Measurements from ENCODE around the gene GMPPB. TPM values are rescaled to one million over a fixed set of nuclear protein-coding genes. Genes with fewer than 3 reads are reported as not detected.

GMPPB gene
- total RNA-seq, 2 experiments from 2014 or later, result 41.0 to 45.4 TPM

DNA sequence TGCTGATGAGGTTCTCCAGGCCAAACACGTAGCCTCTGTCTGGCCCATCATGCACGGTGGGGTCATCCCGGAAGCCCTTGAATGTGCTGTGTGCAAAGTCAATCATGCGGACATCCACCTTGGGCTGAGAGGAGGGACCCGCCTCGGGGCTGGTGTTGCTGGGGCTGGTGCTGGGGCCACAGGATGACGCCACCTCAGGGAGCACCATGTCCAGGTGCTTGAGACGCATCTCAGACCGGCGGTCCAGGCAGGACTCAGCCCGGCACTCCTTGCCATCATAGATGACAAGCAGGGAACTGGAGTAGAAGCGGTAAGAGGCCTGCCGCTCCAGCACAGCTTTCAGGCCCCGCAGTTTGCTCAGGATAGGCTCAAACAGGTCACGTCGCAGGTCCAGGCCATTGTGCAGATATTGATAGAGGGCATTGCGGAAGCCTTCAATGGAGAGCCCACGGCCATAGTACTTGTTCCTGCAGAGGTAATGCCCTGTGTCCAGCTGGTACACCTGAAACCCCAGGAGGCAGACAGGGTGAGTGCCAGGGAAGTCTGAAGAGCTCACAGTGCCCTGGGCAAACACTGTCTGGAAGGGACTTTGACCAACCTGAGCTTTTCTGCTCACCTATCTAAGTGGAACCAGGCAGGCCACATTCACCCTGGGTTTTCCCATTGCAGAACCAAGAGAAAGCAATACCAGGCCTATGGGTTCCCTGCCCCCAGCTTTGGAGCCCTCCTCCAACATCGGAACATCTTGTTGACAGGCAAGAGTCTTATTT, 3.6 kb upstream of the GMPPB start:
- Mint-ChIP-seq H3K9me3 (no peaks in the 10 kb centered on the region), H3K4me1 (ENCODE audit: low read depth) (peaks cover 13% of the 10 kb centered on the region), H3K36me3 (peaks cover 13% of the 10 kb centered on the region), H3K4me3 (no peak overlapping the region), H3K27me3 (no peaks in the 10 kb centered on the region), H3K27ac (no peak overlapping the region)
- ChIA-PET CTCF (no interaction called here), POLR2A (no interaction called here)
- DNase-seq, result no peak
- intact Hi-C loops (cut with micrococcal nuclease), result no loop called here

GRCh38 chr3:49725906-49726681, 2.3 kb upstream of the GMPPB start:
- no peaks in the 10 kb centered on the region for H3K27me3 Mint-ChIP-seq
- no peaks in the 10 kb centered on the region for H3K9me3 Mint-ChIP-seq
- H3K27ac Mint-ChIP-seq, result peak overlapping the region; percentile 9
- ChIA-PET POLR2A (no interaction called here), CTCF (interaction anchor here (0.6 to 1.4 kb wide), 3 partner anchors 12 to 113 kb away, joined by 3 to 4 read pairs (median 3); no protein-coding TSS in a partner anchor)
- peaks cover 18% of the 10 kb centered on the region for H3K4me1 Mint-ChIP-seq (ENCODE audit: low read depth)
- peaks cover 19% of the 10 kb centered on the region for H3K36me3 Mint-ChIP-seq
- DNase-seq, result no peak
- H3K4me3 Mint-ChIP-seq, result no peak overlapping the region
- intact Hi-C loops (cut with micrococcal nuclease), result loop anchor here (2.0 kb wide), 2 partner anchors 51 to 61 kb away; partner anchors contain the start of genes APEH and IP6K1

- intact Hi-C loops (cut with micrococcal nuclease), result loop anchor here (2.0 kb wide), 2 partner anchors 50 to 62 kb away; partner anchors contain the start of genes APEH and IP6K1
- POLR2A ChIA-PET, result interaction anchor here (1.0 to 1.5 kb wide), 4 partner anchors 10 to 89 kb away, joined by 3 to 9 read pairs (median 4); partner anchors contain the start of gene UBA7
- H3K27ac Mint-ChIP-seq, result peak overlapping the region; percentile 98
These were observed 835 bp upstream of the GMPPB start for GRCh38 chr3:49724586-49724985.

GRCh38 chr3:49723296-49723627, 489 bp downstream of the GMPPB start:
- CTCF ChIA-PET, result interaction anchor here (0.9 to 1.5 kb wide), 3 partner anchors 80 to 184 kb away, joined by 3 to 4 read pairs (median 3); partner anchors contain the start of gene INKA1
- POLR2A ChIA-PET, result interaction anchor here (0.6 to 1.3 kb wide), 4 partner anchors 9 to 613 kb away, joined by 3 to 9 read pairs (median 4); no protein-coding TSS in a partner anchor
- Mint-ChIP-seq H3K27me3 (no peaks in the 10 kb centered on the region), H3K4me1 (ENCODE audit: low read depth) (peaks cover 35% of the 10 kb centered on the region), H3K36me3 (peaks cover 29% of the 10 kb centered on the region), H3K4me3 (peak overlapping the region; percentile 96), H3K9me3 (no peaks in the 10 kb centered on the region), H3K27ac (peak overlapping the region; percentile 98)
- DNase-seq, result peak; percentile 77
- intact Hi-C loops (cut with micrococcal nuclease), result no loop called here

More at GRCh38 chr3:49724586-49724985, 835 bp upstream of the GMPPB start:
- H3K4me3 Mint-ChIP-seq, result peak overlapping the region; percentile 96
- DNase-seq, result peak; percentile 58
- H3K36me3 Mint-ChIP-seq, result peaks cover 22% of the 10 kb centered on the region
- H3K9me3 Mint-ChIP-seq, result no peaks in the 10 kb centered on the region
- H3K4me1 Mint-ChIP-seq (ENCODE audit: low read depth), result peaks cover 25% of the 10 kb centered on the region
- H3K27me3 Mint-ChIP-seq, result no peaks in the 10 kb centered on the region
- CTCF ChIA-PET, result interaction anchor here (1.0 to 1.1 kb wide), 3 partner anchors 21 to 185 kb away, joined by 3 to 4 read pairs (median 3); no protein-coding TSS in a partner anchor

DNA sequence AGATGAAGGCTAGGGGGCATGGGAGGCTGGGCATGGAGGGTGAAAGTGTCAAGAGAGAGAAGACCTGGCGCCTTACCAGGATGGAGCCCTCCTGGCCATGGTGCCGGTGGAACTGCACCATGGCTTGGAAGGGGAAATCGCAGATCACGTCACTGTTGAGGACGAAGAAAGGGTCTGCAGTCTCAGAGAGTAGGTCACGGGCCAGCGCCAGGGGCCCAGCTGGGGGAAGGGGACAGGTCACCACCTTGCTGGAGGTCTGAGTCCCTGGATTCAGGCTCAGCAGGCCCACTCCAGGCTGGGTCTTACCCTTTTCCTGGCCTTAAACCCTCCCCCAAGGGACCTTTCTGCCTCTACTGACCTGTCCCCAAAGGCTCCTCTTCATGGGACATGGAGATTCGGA, 855 bp downstream of the GMPPB start:
- DNase-seq, result no peak
- peak overlapping the region; percentile 96 for H3K4me3 Mint-ChIP-seq
- H3K4me1 Mint-ChIP-seq (ENCODE audit: low read depth), result peaks cover 35% of the 10 kb centered on the region
- H3K27ac Mint-ChIP-seq, result peak overlapping the region; percentile 98
- ChIA-PET CTCF (interaction anchor here (0.9 to 1.5 kb wide), 2 partner anchors 80 to 116 kb away, joined by 3 to 4 read pairs; partner anchors contain the start of gene INKA1), POLR2A (interaction anchor here (0.6 to 1.1 kb wide), 3 partner anchors 11 to 614 kb away, joined by 3 to 5 read pairs (median 3); no protein-coding TSS in a partner anchor)
- intact Hi-C loops (cut with micrococcal nuclease), result no loop called here
- peaks cover 27% of the 10 kb centered on the region for H3K36me3 Mint-ChIP-seq
- H3K9me3 Mint-ChIP-seq, result no peaks in the 10 kb centered on the region
- no peaks in the 10 kb centered on the region for H3K27me3 Mint-ChIP-seq

- peaks cover 38% of the 10 kb centered on the region for H3K4me1 Mint-ChIP-seq (ENCODE audit: low read depth)
- peak overlapping the region; percentile 96 for H3K4me3 Mint-ChIP-seq
- H3K27me3 Mint-ChIP-seq, result no peaks in the 10 kb centered on the region
- intact Hi-C loops (cut with micrococcal nuclease), result no loop called here
- ChIA-PET POLR2A (interaction anchor here (1.3 kb wide), 1 partner anchor 182 kb away, joined by 3 read pairs; no protein-coding TSS in a partner anchor), CTCF (interaction anchor here (1.5 kb wide), 1 partner anchor 117 kb away, joined by 4 read pairs; no protein-coding TSS in a partner anchor)
- no peak for DNase-seq
- no peaks in the 10 kb centered on the region for H3K9me3 Mint-ChIP-seq
- H3K36me3 Mint-ChIP-seq, result peaks cover 27% of the 10 kb centered on the region
- H3K27ac Mint-ChIP-seq, result peak overlapping the region; percentile 98
These were observed 1.6 kb downstream of the GMPPB start for GRCh38 chr3:49721896-49722781.

GRCh38 chr3:49721596-49721895, 2.2 kb downstream of the GMPPB start:
- intact Hi-C loops (cut with micrococcal nuclease), result no loop called here
- CTCF ChIA-PET, result interaction anchor here (0.9 kb wide), 1 partner anchor 182 kb away, joined by 4 read pairs; no protein-coding TSS in a partner anchor

DNA sequence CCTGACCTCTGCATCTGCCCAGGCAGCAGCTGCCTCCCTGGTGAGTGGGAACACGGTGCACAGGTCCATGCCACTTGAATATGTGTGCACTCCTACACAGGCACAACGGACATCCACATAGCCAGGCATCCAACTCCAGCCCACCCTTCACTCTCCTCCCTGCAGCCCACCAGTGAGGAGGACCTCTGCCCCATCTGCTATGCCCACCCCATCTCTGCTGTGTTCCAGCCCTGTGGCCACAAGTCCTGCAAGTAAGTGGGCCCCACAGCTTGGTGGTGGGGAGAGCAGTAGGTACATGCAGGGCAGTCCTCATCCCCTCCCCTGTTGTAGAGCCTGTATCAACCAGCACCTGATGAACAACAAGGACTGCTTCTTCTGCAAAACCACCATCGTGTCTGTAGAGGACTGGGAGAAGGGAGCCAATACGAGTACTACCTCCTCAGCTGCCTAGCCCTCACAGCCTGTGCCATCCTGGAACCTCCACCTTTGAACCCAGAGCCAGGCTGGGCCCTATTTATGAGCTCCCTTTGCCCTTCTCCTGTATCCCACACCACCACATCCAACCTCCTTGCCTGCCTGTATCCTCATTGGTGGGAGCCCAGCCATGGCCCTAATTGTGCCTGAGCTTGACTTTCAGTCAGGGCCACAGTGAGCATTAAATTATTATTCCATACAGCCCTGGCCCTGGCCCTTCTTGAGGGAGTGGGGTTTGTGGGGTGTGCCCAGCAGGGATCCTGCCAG, 2.7 kb downstream of the GMPPB start:
- Mint-ChIP-seq H3K27ac (no peak overlapping the region), H3K4me3 (no peak overlapping the region), H3K36me3 (peaks cover 27% of the 10 kb centered on the region), H3K27me3 (no peaks in the 10 kb centered on the region), H3K4me1 (ENCODE audit: low read depth) (peaks cover 38% of the 10 kb centered on the region), H3K9me3 (no peaks in the 10 kb centered on the region)
- intact Hi-C loops (cut with micrococcal nuclease), result no loop called here
- POLR2A ChIA-PET, result interaction anchor here (0.8 to 1.3 kb wide), 2 partner anchors 9 to 181 kb away, joined by 3 read pairs; no protein-coding TSS in a partner anchor
- CTCF ChIA-PET, result interaction anchor here (0.9 kb wide), 1 partner anchor 181 kb away, joined by 4 read pairs; no protein-coding TSS in a partner anchor
- no peak for DNase-seq

More at GRCh38 chr3:49721596-49721895, 2.2 kb downstream of the GMPPB start:
- no peak overlapping the region for H3K27ac Mint-ChIP-seq
- DNase-seq, result no peak
- H3K4me1 Mint-ChIP-seq (ENCODE audit: low read depth), result peaks cover 38% of the 10 kb centered on the region
- H3K9me3 Mint-ChIP-seq, result no peaks in the 10 kb centered on the region
- H3K4me3 Mint-ChIP-seq, result no peak overlapping the region
- peaks cover 27% of the 10 kb centered on the region for H3K36me3 Mint-ChIP-seq
- H3K27me3 Mint-ChIP-seq, result no peaks in the 10 kb centered on the region
- POLR2A ChIA-PET, result interaction anchor here (1.3 kb wide), 1 partner anchor 182 kb away, joined by 3 read pairs; no protein-coding TSS in a partner anchor

DNA sequence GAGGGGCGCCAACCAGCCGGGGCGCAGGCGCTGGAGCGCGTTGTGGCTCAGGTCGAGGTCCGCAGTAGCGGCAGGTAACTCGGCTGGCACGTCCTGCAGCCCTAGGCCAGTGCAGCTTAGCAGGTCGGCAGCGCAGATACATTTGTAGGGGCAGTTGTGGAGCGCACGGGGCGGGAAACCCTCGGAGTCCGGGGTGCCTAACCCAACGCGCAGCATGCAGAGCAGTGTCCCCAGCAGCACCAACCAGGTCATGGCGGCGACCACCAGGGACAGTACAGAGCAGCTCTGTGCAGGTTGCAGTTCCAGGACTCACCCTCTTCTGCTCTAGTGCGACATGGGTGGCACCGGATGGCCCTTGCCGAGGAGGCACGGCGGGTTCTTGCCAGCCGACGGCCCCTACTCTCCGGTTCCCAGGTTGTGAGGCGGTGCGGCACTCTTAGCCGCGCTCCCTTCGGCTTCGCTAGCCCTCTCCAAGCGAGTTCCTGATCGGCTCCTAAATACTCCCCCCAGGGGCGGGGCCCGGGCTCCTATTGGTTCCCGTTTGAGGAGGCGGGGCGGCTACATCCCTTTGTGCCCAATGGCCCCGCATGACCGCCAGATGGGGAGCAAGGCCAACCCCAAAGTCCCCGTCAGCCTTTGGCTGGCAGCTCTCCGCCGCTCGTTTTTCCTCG, 4.4 kb downstream of the GMPPB start, which contains the start of gene AMIGO3:
Gene AMIGO3, minus strand, starts transcription at position 471 of the 671 bp plus-strand sequence. Its CDS starts 219 bp downstream, at position 252.
- peaks cover 27% of the 10 kb centered on the region for H3K36me3 Mint-ChIP-seq
- H3K27ac Mint-ChIP-seq, result peak within 1 kb of the TSS; percentile 38
- H3K9me3 Mint-ChIP-seq, result no peaks in the 10 kb centered on the region
- H3K4me3 Mint-ChIP-seq, result peak within 1 kb of the TSS; percentile 76
- intact Hi-C loops (cut with micrococcal nuclease), result loop anchor here (5.0 kb wide), 1 partner anchor 138 kb away; the partner anchor contains the start of gene TRAIP
- ChIA-PET CTCF (interaction anchor here (0.6 to 2.3 kb wide), 8 partner anchors 10 to 1156 kb away, joined by 3 to 8 read pairs (median 4); partner anchors contain the start of genes MST1 and RNF123), POLR2A (interaction anchor here (1.1 kb wide), 1 partner anchor 86 kb away, joined by 3 read pairs; no protein-coding TSS in a partner anchor)
- DNase-seq, result peak; percentile 94
- H3K27me3 Mint-ChIP-seq, result no peaks in the 10 kb centered on the region
- peaks cover 35% of the 10 kb centered on the region for H3K4me1 Mint-ChIP-seq (ENCODE audit: low read depth)

DNA sequence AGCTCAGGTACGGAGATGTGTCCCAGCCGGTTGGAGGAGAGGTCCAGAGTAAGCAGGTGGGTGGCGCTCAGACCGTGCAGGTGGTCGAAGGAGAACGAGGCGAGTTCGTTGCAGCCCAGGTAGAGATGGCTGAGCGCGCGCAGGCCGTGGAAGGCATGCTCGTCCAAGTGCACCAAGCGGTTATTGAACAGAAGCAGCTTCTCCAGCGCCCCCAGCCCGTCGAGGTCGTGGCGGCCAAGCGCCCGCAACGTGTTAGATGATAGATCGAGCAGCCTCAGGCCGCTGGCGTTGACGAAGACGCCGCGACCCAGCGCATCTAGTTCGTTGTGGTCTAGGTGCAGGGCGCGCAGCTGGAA, 4.9 kb downstream of the GMPPB start:
- DNase-seq, result no peak
- CTCF ChIA-PET, result interaction anchor here (1.2 to 2.3 kb wide), 5 partner anchors 10 to 179 kb away, joined by 3 to 8 read pairs (median 5); no protein-coding TSS in a partner anchor
- Mint-ChIP-seq H3K36me3 (peaks cover 27% of the 10 kb centered on the region), H3K9me3 (no peaks in the 10 kb centered on the region), H3K27ac (peak overlapping the region; percentile 38), H3K4me1 (ENCODE audit: low read depth) (peaks cover 33% of the 10 kb centered on the region), H3K4me3 (peak overlapping the region; percentile 76), H3K27me3 (no peaks in the 10 kb centered on the region)
- POLR2A ChIA-PET, result interaction anchor here (1.1 kb wide), 1 partner anchor 87 kb away, joined by 3 read pairs; no protein-coding TSS in a partner anchor
- intact Hi-C loops (cut with micrococcal nuclease), result loop anchor here (5.0 kb wide), 1 partner anchor 138 kb away; the partner anchor contains the start of gene TRAIP

Measured in activated CD4-positive, alpha-beta memory T cell treated with anti-CD3 and anti-CD28 coated beads for 36 hours (primary cell).